Esophagus muscularis mucosa (tissue), 4 donors: Measurements from ENCODE around the gene BRF1.

Source experiments
- CTCF ChIP-seq, 3 experiments: fragments of 200-600 bp in 2 of 3; fragments of 450-650 bp in 1 of 3; sonication (generic) in 2 of 3; IDR thresholded peaks; one replicate each; pipeline ENCODE4 v1.5.1; 2017 to 2019; ENCODE audit warnings: antibody characterized with exemption in 3 of 3, mild to moderate bottlenecking in 2 of 3, moderate library complexity in 1 of 3
- EP300 ChIP-seq: sonication (generic); formaldehyde crosslinking; IDR thresholded peaks from one replicate; pipeline ENCODE4 v1.6.1; 2017; ENCODE audit warnings: antibody characterized with exemption
- POLR2A ChIP-seq: fragments of 450-650 bp; IDR thresholded peaks from one replicate; pipeline ENCODE4 v1.6.1; 2017; ENCODE audit warnings: antibody characterized with exemption, moderate library complexity, mild to moderate bottlenecking, low read depth
- POLR2AphosphoS5 ChIP-seq, 2 donors: sonication (generic); formaldehyde crosslinking; IDR thresholded peaks; one replicate each; pipeline ENCODE4 v1.6.1; 2017; ENCODE audit warnings: antibody characterized with exemption in 2 of 2

GRCh38 chr14:105324871-105325270, 24.1 kb upstream of the BRF1 start:
- TF ChIP-seq CTCF (IDR thresholded peaks at IDR 0.05) = no peak
- no peak for TF ChIP-seq EP300
- TF ChIP-seq POLR2A = no peak
- TF ChIP-seq POLR2AphosphoS5 (IDR thresholded peaks at IDR 0.05) = no peak
